Measurements from ENCODE around the gene F2R.

DNA sequence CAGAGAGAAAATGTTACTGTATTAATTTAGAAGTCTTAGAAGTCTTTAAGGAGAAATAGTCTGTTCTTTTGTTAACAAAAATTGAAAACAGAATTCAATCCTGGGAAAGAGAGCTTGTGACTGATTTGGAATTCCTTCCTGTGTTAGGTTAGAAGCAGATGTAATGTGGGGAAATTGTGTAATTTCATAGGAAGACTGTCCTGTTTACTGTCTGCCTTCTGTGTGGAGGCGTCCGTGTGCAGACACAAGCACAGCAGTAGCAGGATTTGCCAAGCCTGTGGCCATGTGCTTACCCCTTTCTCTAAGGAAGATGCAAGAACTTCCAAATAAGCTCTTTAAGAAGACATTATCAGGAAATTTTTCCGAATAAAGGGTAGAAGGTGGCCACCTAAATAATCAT, 36.7 kb upstream of the F2R start:
- TF ChIP-seq EP300 (IDR thresholded peaks at IDR 0.05) (no peak), CTCF (IDR thresholded peaks at IDR 0.05) (no peak), POLR2AphosphoS5 (IDR thresholded peaks at IDR 0.05) (no peak), POLR2A (IDR thresholded peaks at IDR 0.05) (no peak)

All from suprapubic skin (tissue), 4 donors.